Measurements from ENCODE around the gene MGLL.

Gene MGLL

DNA sequence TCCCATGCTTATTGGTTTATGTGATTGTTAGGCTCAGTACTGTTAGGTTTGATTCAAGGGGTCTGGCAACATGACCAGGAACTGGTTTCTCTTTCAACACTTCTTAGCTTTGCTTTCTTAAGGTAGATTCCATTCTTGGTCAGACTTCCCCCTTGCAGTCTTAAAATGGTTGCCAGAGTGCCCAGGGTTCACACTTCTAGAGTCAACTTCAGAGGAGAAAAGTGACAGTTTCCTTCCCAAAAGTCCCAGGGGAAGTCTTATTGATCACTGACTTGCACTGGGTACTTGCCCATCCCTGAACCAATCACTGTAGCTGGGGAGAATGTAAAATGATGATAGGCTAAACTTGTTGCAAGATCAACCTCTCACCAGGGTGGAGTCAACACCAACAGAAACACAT is 14.1 kb downstream of the MGLL start:
- Mint-ChIP-seq H3K27me3 (peaks cover 4% of the 10 kb centered on the region), H3K36me3 (no peaks in the 10 kb centered on the region), H3K9me3 (no peaks in the 10 kb centered on the region), H3K4me1 (peaks cover 4% of the 10 kb centered on the region), H3K27ac (no peak overlapping the region), H3K4me3 (no peak overlapping the region)

DNA sequence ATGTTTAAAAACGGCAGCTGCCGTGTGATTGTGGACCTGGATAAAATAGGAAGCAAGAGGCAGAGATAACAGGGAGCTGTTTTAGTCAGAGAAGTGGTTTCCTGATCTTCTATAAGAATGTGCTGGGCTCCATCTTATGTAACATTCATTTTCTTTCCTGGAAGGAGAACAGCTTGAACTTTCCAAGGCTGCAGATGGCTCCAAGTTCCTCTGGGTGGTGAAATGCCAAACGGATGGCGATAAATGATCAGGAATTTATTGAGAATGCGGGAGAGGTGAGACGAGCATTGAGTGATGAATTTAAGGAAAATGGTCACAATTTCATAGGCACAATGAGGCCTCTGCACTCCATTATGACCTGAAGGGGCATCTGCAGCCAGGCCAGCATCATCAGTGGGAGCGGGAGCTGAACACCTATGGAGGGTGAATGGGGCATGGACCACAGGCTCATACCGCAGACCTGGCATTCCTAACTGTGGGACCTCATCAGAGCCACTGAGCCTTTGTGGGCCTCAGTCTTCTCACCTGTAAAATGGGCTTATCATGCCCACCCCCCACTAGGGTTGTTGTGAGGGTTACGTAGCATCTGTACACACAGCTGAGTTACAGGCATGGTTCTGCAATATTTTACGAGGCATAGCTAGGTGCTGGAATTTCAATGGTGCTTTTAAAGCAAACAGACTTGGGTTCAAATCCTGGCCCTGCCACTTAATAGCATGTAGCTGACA is 17.1 kb downstream of the MGLL start:
- H3K4me3 Mint-ChIP-seq = no peak overlapping the region
- peaks cover under 1% of the 10 kb centered on the region for H3K27me3 Mint-ChIP-seq
- H3K27ac Mint-ChIP-seq = no peak overlapping the region
- no peaks in the 10 kb centered on the region for H3K9me3 Mint-ChIP-seq
- H3K4me1 Mint-ChIP-seq = peaks cover 7% of the 10 kb centered on the region
- H3K36me3 Mint-ChIP-seq = no peaks in the 10 kb centered on the region

DNA sequence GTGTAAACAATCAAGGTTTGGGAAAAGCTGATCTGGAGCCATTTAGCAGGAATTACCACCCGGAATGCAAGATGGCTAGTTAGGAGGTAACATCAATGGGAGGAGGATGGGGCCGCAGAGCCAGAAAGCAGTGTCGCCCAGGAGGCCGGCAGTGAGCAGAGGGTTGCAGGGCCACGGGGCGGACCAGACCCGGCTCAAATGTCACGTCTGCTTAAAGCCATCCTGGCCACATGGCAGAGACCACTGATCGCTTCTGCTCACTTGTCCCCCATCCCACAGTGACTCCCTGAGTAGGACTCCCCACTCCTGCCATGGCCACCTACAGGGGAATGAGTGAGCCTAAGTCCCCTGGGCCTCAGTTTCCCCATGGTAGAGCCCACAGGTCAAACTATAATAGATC is 18.2 kb downstream of the MGLL start:
- no peak overlapping the region for H3K4me3 Mint-ChIP-seq
- H3K9me3 Mint-ChIP-seq = no peaks in the 10 kb centered on the region
- no peaks in the 10 kb centered on the region for H3K27me3 Mint-ChIP-seq
- H3K27ac Mint-ChIP-seq = no peak overlapping the region
- H3K36me3 Mint-ChIP-seq = no peaks in the 10 kb centered on the region
- H3K4me1 Mint-ChIP-seq = peaks cover 7% of the 10 kb centered on the region

DNA sequence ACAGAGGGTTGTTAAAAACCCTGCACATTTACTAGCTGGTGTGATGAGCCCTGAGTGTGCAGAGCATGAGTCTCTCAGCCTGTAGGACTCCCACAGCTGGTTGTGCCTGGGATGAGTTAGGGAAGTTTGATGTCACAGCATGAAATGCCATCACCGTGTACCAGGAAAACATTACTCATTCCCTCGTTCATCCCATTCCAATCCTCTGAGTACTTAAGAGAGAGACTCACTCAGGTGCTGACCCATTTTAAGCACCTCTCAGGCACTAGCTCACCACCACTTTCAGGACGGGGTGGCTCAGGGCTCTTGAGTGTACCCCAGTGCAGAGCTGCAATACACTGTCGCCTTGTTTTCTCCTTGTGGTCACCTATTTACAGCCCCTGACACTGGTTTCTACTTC is 18.7 kb downstream of the MGLL start:
- Mint-ChIP-seq H3K4me1 (peaks cover 7% of the 10 kb centered on the region), H3K4me3 (no peak overlapping the region), H3K36me3 (no peaks in the 10 kb centered on the region), H3K27ac (no peak overlapping the region), H3K9me3 (no peaks in the 10 kb centered on the region), H3K27me3 (no peaks in the 10 kb centered on the region)

GRCh38 chr3:127802606-127803005 is 19.7 kb downstream of the MGLL start:
- H3K27ac Mint-ChIP-seq = no peak overlapping the region
- no peaks in the 10 kb centered on the region for H3K9me3 Mint-ChIP-seq
- H3K27me3 Mint-ChIP-seq = no peaks in the 10 kb centered on the region
- H3K4me3 Mint-ChIP-seq = no peak overlapping the region
- no peaks in the 10 kb centered on the region for H3K36me3 Mint-ChIP-seq
- peaks cover 7% of the 10 kb centered on the region for H3K4me1 Mint-ChIP-seq

- Mint-ChIP-seq H3K27me3 (no peaks in the 10 kb centered on the region), H3K27ac (no peak overlapping the region), H3K4me3 (no peak overlapping the region), H3K9me3 (no peaks in the 10 kb centered on the region), H3K4me1 (peaks cover 3% of the 10 kb centered on the region), H3K36me3 (no peaks in the 10 kb centered on the region)
Observed at GRCh38 chr3:127801731-127802313, 20.5 kb downstream of the MGLL start.

DNA sequence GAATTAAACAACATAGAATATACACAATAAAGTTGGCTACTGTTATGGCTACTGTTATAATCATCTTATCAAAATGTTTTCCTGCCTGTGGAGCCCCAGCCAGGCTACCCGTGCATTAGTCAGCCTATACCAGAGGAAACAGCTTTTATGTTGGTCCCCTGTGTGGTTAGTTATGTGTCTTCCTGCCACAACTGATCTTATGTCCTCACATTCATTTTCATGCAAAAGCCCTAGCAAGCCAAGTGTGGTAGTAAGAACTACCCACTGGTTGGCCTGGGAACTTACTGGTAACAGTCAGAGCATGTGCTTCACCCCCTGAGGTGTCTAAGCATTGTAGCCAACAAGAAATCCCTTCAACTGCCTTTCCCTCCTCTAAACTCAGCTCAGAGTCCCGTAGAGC is 21.8 kb downstream of the MGLL start:
- H3K27ac Mint-ChIP-seq = no peak overlapping the region
- no peaks in the 10 kb centered on the region for H3K36me3 Mint-ChIP-seq
- no peak overlapping the region for H3K4me3 Mint-ChIP-seq
- no peaks in the 10 kb centered on the region for H3K27me3 Mint-ChIP-seq
- H3K9me3 Mint-ChIP-seq = no peaks in the 10 kb centered on the region
- H3K4me1 Mint-ChIP-seq = peaks cover 3% of the 10 kb centered on the region

- Mint-ChIP-seq H3K4me1 (peaks cover 3% of the 10 kb centered on the region), H3K27me3 (no peaks in the 10 kb centered on the region), H3K4me3 (no peak overlapping the region), H3K9me3 (no peaks in the 10 kb centered on the region), H3K36me3 (no peaks in the 10 kb centered on the region), H3K27ac (no peak overlapping the region)
Observed at GRCh38 chr3:127799476-127800222, 22.7 kb downstream of the MGLL start.

GRCh38 chr3:127798716-127799115 is 23.6 kb downstream of the MGLL start:
- Mint-ChIP-seq H3K36me3 (no peaks in the 10 kb centered on the region), H3K27me3 (no peaks in the 10 kb centered on the region), H3K4me3 (no peak overlapping the region), H3K27ac (no peak overlapping the region), H3K4me1 (peaks cover 3% of the 10 kb centered on the region), H3K9me3 (no peaks in the 10 kb centered on the region)

DNA sequence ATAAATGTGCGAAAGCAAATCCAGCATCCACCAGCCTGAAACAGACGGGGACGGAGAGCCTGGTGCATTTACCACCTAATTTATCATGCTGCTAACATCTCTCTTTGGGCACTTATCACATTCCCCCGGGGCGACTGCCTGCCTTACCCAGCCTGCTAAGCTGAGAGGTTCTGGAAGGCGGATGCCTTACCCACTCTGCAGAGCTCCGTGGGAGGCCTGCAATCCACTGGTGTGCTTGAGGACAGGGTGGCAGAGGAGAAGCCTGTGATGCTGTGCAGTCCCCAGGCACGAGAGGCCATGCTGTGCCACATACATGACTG is 25.5 kb downstream of the MGLL start:
- no peak overlapping the region for H3K27ac Mint-ChIP-seq
- peaks cover 2% of the 10 kb centered on the region for H3K27me3 Mint-ChIP-seq
- H3K36me3 Mint-ChIP-seq = no peaks in the 10 kb centered on the region
- H3K9me3 Mint-ChIP-seq = no peaks in the 10 kb centered on the region
- peaks cover 3% of the 10 kb centered on the region for H3K4me1 Mint-ChIP-seq
- no peak overlapping the region for H3K4me3 Mint-ChIP-seq

- Mint-ChIP-seq H3K4me1 (peaks cover 3% of the 10 kb centered on the region), H3K27ac (no peak overlapping the region), H3K36me3 (no peaks in the 10 kb centered on the region), H3K27me3 (peaks cover 2% of the 10 kb centered on the region), H3K4me3 (no peak overlapping the region), H3K9me3 (no peaks in the 10 kb centered on the region)
Observed at GRCh38 chr3:127796045-127796830, 26.1 kb downstream of the MGLL start.

DNA sequence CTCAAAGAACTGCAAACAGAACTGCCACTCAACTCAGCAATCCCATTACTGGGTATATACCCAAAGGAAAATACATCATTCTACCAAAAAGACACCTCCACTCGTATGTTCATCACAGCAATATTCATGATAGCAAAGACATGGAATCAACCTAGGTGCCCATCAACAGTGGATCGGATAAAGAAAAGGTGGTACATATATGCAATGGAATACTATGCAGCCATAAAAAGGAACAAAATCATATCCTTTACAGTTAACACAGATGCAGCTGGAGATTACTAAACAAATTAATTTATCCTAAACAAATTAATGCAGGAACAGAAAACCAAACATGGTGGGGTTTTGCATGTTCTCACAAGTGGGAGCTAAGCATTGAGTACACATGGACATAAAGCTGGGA is 27.3 kb downstream of the MGLL start:
- no peaks in the 10 kb centered on the region for H3K36me3 Mint-ChIP-seq
- no peak overlapping the region for H3K4me3 Mint-ChIP-seq
- peaks cover 2% of the 10 kb centered on the region for H3K27me3 Mint-ChIP-seq
- H3K9me3 Mint-ChIP-seq = no peaks in the 10 kb centered on the region
- H3K4me1 Mint-ChIP-seq = no peaks in the 10 kb centered on the region
- H3K27ac Mint-ChIP-seq = no peak overlapping the region

- no peaks in the 10 kb centered on the region for H3K4me1 Mint-ChIP-seq
- H3K9me3 Mint-ChIP-seq = no peaks in the 10 kb centered on the region
- H3K36me3 Mint-ChIP-seq = no peaks in the 10 kb centered on the region
- H3K27ac Mint-ChIP-seq = no peak overlapping the region
- peaks cover 2% of the 10 kb centered on the region for H3K27me3 Mint-ChIP-seq
- no peak overlapping the region for H3K4me3 Mint-ChIP-seq
Observed at GRCh38 chr3:127794402-127794801, 27.9 kb downstream of the MGLL start.

- Mint-ChIP-seq H3K4me1 (no peaks in the 10 kb centered on the region), H3K27ac (no peak overlapping the region), H3K27me3 (peaks cover 5% of the 10 kb centered on the region), H3K9me3 (no peaks in the 10 kb centered on the region), H3K36me3 (no peaks in the 10 kb centered on the region), H3K4me3 (no peak overlapping the region)
Observed at GRCh38 chr3:127792541-127793292, 29.6 kb downstream of the MGLL start.

DNA sequence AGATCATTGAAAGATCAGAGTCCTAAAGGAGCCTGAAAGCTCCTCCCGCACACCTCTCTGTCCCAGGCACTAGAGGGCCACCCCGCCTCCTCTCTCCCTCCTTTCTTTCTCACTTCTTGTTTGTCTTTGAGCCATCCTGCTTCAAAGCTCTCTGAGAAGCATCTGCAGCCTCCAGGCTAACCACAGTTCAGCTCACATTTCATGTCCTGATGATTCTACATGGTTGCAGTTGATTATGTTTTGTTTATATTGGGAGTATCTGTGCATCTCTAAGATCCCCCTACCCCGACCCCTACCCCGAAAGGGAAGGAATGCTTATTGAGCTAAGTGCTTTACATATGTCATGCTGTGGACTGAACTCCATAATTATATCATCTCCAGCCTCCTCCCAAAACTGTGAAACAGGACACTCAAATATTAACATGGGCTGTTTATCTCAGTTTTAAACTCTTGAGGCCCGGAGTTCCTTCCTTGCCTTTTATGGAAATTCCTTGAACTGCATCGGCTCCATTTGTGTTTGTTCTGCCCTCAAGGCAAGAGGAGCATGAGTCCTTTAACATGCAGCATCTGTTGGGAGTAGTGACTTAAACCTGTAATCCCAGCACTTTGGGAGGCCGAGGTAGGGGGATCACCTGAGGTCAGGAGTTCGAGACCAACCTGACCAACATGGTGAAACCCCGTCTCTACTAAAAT is 30.9 kb downstream of the MGLL start:
- Mint-ChIP-seq H3K36me3 (no peaks in the 10 kb centered on the region), H3K27me3 (peaks cover 5% of the 10 kb centered on the region), H3K4me1 (no peaks in the 10 kb centered on the region), H3K4me3 (no peak overlapping the region), H3K9me3 (no peaks in the 10 kb centered on the region), H3K27ac (no peak overlapping the region)

All from activated naive CD4-positive, alpha-beta T cell treated with anti-CD3 and anti-CD28 coated beads, Interleukin-2, amount 50 U/mL, for 24 hours (primary cell).